GM23338 (cell line): ENCODE data around the gene FUT7. TPM values are rescaled to one million over a fixed set of nuclear protein-coding genes. Genes with fewer than 3 reads are reported as not detected.

Experiments used
- ATAC-seq: fragments of 200-7000 bp; cut with Tn5 transposase; 3 replicates; pipeline ENCODE4 v1.9.1; 2020
- DNase-seq: peaks from one replicate; pipeline ENCODE4 v3.0.0-alpha.2; 2015; ENCODE audit warnings: low spot score
- H2AFZ ChIP-seq: fragments of 200-600 bp; sonication (generic); 2 replicates; pipeline ENCODE4 v1.8.0; 2016; ENCODE audit warnings: antibody characterized with exemption, mild to moderate bottlenecking, moderate library complexity
- H3F3A ChIP-seq: fragments of 200-600 bp; sonication (generic); replicated peaks from 2 replicates; pipeline ENCODE4 v1.8.0; 2017; ENCODE audit warnings: antibody characterized with exemption, mixed run types, low read depth
- H3K27ac ChIP-seq: fragments of 200-600 bp; sonication (generic); 2 replicates; pipeline ENCODE4 v1.6.1; 2016; ENCODE audit warnings: low read depth
- H3K27me3 ChIP-seq: fragments of 200-600 bp; sonication (generic); 2 replicates; pipeline ENCODE4 v1.8.0; 2016; ENCODE audit warnings: mild to moderate bottlenecking, mixed run types, moderate library complexity; ENCODE audit not compliant: insufficient read depth
- H3K36me3 ChIP-seq: fragments of 200-600 bp; sonication (generic); 2 replicates; pipeline ENCODE4 v1.8.0; 2016; ENCODE audit warnings: mild to moderate bottlenecking; ENCODE audit not compliant: insufficient read depth
- H3K4me1 ChIP-seq: fragments of 200-600 bp; sonication (generic); 2 replicates; pipeline ENCODE4 v1.8.0; 2016; ENCODE audit warnings: mild to moderate bottlenecking, moderate library complexity; ENCODE audit not compliant: insufficient read depth
- H3K4me2 ChIP-seq: fragments of 200-600 bp; sonication (generic); 2 replicates; pipeline ENCODE4 v1.7.1; 2017; ENCODE audit warnings: mixed run types
- H3K4me3 ChIP-seq: fragments of 200-600 bp; sonication (generic); 2 replicates; pipeline ENCODE4 v1.6.1; 2016; ENCODE audit warnings: mixed run types
- H3K79me2 ChIP-seq: fragments of 200-600 bp; sonication (generic); replicated peaks from 2 replicates; pipeline ENCODE4 v1.8.0; 2017; ENCODE audit warnings: mild to moderate bottlenecking; ENCODE audit not compliant: insufficient read depth
- H3K9me2 ChIP-seq: fragments of 200-600 bp; sonication (generic); 2 replicates; pipeline ENCODE4 v1.8.0; 2017; ENCODE audit not compliant: insufficient read depth
- H4K20me1 ChIP-seq: fragments of 200-600 bp; sonication (generic); replicated peaks from 2 replicates; pipeline ENCODE4 v1.8.0; 2017; ENCODE audit warnings: mild to moderate bottlenecking; ENCODE audit not compliant: insufficient read depth
- H3K27ac Mint-ChIP-seq: 2 replicates; pipeline ENCODE4 v1.8.0; 2020; ENCODE audit warnings: inconsistent platforms, mild to moderate bottlenecking, moderate library complexity, mixed read lengths
- H3K27me3 Mint-ChIP-seq: 3 replicates; pipeline ENCODE4 v1.8.0; 2022; ENCODE audit warnings: low read depth, mild to moderate bottlenecking, moderate library complexity, mixed read lengths, inconsistent platforms; ENCODE audit not compliant: insufficient read depth, poor library complexity
- H3K36me3 Mint-ChIP-seq: 3 replicates; pipeline ENCODE4 v1.8.0; 2021; ENCODE audit warnings: low read depth, mild to moderate bottlenecking, inconsistent platforms, moderate library complexity, mixed read lengths
- H3K4me1 Mint-ChIP-seq: 3 replicates; pipeline ENCODE4 v1.8.0; 2020; ENCODE audit warnings: mild to moderate bottlenecking, inconsistent platforms, mixed read lengths
- H3K4me3 Mint-ChIP-seq: 3 replicates; pipeline ENCODE4 v1.8.0; 2021; ENCODE audit warnings: moderate library complexity, mild to moderate bottlenecking, inconsistent platforms, mixed read lengths
- H3K9me3 Mint-ChIP-seq: 3 replicates; pipeline ENCODE4 v1.8.0; 2020; ENCODE audit warnings: moderate library complexity, mild to moderate bottlenecking, inconsistent platforms, mixed read lengths
- CREB1 ChIP-seq: fragments of 250-450 bp; sonication (Bioruptor Pico); IDR thresholded peaks from 2 replicates; pipeline ENCODE4 v1.5.0; 2020; ENCODE audit warnings: low read depth, mild to moderate bottlenecking, moderate library complexity
- CTCF ChIP-seq, 2 experiments: fragments of 200-600 bp in 1 of 2; sonication (generic) in 1 of 2; conservative IDR thresholded peaks; 2 replicates each; pipeline versions ENCODE4 v1.5.1 to v1.6.1; 2016 to 2017; ENCODE audit warnings: antibody characterized with exemption in 2 of 2, low read depth in 2 of 2, mild to moderate bottlenecking in 2 of 2, moderate library complexity in 1 of 2
- ETS1 ChIP-seq: IDR thresholded peaks from 2 replicates; pipeline ENCODE4 v1.6.1; 2016; ENCODE audit warnings: antibody characterized with exemption
- EZH2 ChIP-seq: fragments of 200-600 bp; sonication (generic); IDR thresholded peaks from one replicate; pipeline ENCODE4 v1.8.0; 2017; ENCODE audit warnings: antibody characterized with exemption, mild to moderate bottlenecking, low read depth; ENCODE audit not compliant: unreplicated experiment
- EZH2phosphoT487 ChIP-seq: fragments of 200-600 bp; sonication (generic); IDR thresholded peaks from one replicate; pipeline ENCODE4 v1.8.1; 2018; ENCODE audit warnings: antibody characterized with exemption; ENCODE audit not compliant: unreplicated experiment
- JUNB ChIP-seq: IDR thresholded peaks from one replicate; pipeline ENCODE4 v1.6.1; 2016; ENCODE audit warnings: antibody characterized with exemption; ENCODE audit not compliant: unreplicated experiment
- NANOG ChIP-seq: IDR thresholded peaks from 2 replicates; pipeline ENCODE4 v1.6.1; 2016; ENCODE audit warnings: antibody characterized with exemption, borderline replicate concordance
- POLR2AphosphoS5 ChIP-seq: IDR thresholded peaks from 2 replicates; pipeline ENCODE4 v1.6.1; 2016; ENCODE audit warnings: antibody characterized with exemption, low read depth
- REST ChIP-seq: IDR thresholded peaks from one replicate; pipeline ENCODE4 v1.6.1; 2018; ENCODE audit warnings: antibody characterized with exemption; ENCODE audit not compliant: unreplicated experiment
- STAT1 ChIP-seq: IDR thresholded peaks from one replicate; pipeline ENCODE4 v1.6.1; 2016; ENCODE audit warnings: antibody characterized with exemption; ENCODE audit not compliant: unreplicated experiment
- ZNF114 ChIP-seq: fragments of 250-450 bp; sonication (Bioruptor Pico); IDR thresholded peaks from 2 replicates; pipeline ENCODE4 v1.5.0; 2020; ENCODE audit warnings: mild to moderate bottlenecking, moderate library complexity
- ZNF331 ChIP-seq: fragments of 250-450 bp; sonication (Bioruptor Pico); IDR thresholded peaks from 2 replicates; pipeline ENCODE4 v1.5.0; 2020; ENCODE audit warnings: low read depth, mild to moderate bottlenecking, moderate library complexity
- ZNF462 ChIP-seq: fragments of 250-450 bp; sonication (Bioruptor Pico); IDR thresholded peaks from 2 replicates; pipeline ENCODE4 v1.5.0; 2020; ENCODE audit warnings: mild to moderate bottlenecking, moderate library complexity
- polyA plus RNA-seq: library from polyadenylated mRNA; unstranded; fragments of >200 nt; fragmentation: Nextera tagmentation; extraction: Ambion mirVana; gene quantifications from 2 replicates; pipeline ENCODE4 v1.2.1, GENCODE V29; 2016
- total RNA-seq: library from RNA; depleted of rRNA; stranded (reverse); fragments of >200 nt; shearing (Covaris generic); gene quantifications from 2 replicates; pipeline ENCODE4 v1.2.3, GENCODE V29; 2014

FUT7 gene
- total and polyA plus RNA-seq, 2 experiments from 2014 or later, result not detected

- Histone ChIP-seq H2AFZ (no peak overlapping the region), H3K79me2 (no peaks in the 10 kb centered on the region), H3K36me3 (no peaks in the 10 kb centered on the region), H3K27ac (no peak overlapping the region), H3K4me1 (no peaks in the 10 kb centered on the region), H3K9me2 (no peaks in the 10 kb centered on the region), H3K4me2 (no peak overlapping the region), H3K27me3 (no peaks in the 10 kb centered on the region), H3K4me3 (no peak overlapping the region), H4K20me1 (no peaks in the 10 kb centered on the region), H3F3A (no peaks in the 10 kb centered on the region)
- Mint-ChIP-seq H3K9me3 (no peaks in the 10 kb centered on the region), H3K36me3 (peaks cover 2% of the 10 kb centered on the region; the same call in 1 of the 3 replicates), H3K27me3 (peaks cover under 1% of the 10 kb centered on the region), H3K4me3 (no peak overlapping the region), H3K4me1 (no peaks in the 10 kb centered on the region), H3K27ac (no peak overlapping the region)
- DNase-seq (no peak), ATAC-seq (peak; percentile 10)
- no peak for TF ChIP-seq NANOG
- no peak for TF ChIP-seq EZH2phosphoT487
- no peak for TF ChIP-seq REST
- no peak for TF ChIP-seq EZH2
- no peak for TF ChIP-seq CREB1
- no peak for TF ChIP-seq ZNF462 (CRISPR knock-in tag)
- no peak for TF ChIP-seq POLR2AphosphoS5
- no peak for TF ChIP-seq ZNF114 (CRISPR knock-in tag)
- no peak for TF ChIP-seq ZNF331 (CRISPR knock-in tag)
- TF ChIP-seq CTCF (conservative IDR thresholded peaks at IDR 0.05; ENCODE audit: low read depth in 2 of 2), result no peak
- no peak for TF ChIP-seq STAT1
- TF ChIP-seq JUNB, result no peak
- no peak for TF ChIP-seq ETS1
Observed at GRCh38 chr9:137013571-137013940, 18.3 kb downstream of the FUT7 start.
